ENCODE measurements around the gene DLD.

The DLD gene

DNA sequence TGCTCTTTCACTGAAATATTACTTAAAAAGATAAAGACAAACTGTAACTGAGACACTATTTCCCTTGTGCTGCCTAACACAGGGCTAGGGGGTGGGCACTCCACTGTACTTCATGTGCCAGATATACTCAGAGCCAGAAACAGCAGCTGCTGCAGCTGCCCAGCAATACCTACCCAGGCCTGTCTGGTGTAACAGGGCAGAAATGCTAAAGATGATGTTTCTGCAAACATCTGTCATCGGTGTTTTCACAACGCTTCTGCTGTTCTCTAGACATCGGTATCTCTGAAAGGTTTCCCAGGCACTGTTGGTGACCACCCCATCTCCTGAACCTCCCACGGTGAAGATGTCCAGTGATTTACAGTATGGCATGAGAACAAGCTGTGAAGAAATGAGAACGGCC, 69.3 kb downstream of the DLD start:
- no peak for DNase-seq (ENCODE audit: low spot score)
- H3K27ac ChIP-seq, result peak overlapping the region; percentile 43; the same call in 1 of the 2 replicates
- CTCF ChIA-PET, result no interaction called here
- TF ChIP-seq, protein P1, sequence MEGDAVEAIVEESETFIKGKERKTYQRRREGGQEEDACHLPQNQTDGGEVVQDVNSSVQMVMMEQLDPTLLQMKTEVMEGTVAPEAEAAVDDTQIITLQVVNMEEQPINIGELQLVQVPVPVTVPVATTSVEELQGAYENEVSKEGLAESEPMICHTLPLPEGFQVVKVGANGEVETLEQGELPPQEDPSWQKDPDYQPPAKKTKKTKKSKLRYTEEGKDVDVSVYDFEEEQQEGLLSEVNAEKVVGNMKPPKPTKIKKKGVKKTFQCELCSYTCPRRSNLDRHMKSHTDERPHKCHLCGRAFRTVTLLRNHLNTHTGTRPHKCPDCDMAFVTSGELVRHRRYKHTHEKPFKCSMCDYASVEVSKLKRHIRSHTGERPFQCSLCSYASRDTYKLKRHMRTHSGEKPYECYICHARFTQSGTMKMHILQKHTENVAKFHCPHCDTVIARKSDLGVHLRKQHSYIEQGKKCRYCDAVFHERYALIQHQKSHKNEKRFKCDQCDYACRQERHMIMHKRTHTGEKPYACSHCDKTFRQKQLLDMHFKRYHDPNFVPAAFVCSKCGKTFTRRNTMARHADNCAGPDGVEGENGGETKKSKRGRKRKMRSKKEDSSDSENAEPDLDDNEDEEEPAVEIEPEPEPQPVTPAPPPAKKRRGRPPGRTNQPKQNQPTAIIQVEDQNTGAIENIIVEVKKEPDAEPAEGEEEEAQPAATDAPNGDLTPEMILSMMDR (conservative IDR thresholded peaks at IDR 0.05; ENCODE audit: low read depth), result no peak
- POLR2A ChIA-PET (ENCODE audit: low non-redundant PET), result no interaction called here

DNA sequence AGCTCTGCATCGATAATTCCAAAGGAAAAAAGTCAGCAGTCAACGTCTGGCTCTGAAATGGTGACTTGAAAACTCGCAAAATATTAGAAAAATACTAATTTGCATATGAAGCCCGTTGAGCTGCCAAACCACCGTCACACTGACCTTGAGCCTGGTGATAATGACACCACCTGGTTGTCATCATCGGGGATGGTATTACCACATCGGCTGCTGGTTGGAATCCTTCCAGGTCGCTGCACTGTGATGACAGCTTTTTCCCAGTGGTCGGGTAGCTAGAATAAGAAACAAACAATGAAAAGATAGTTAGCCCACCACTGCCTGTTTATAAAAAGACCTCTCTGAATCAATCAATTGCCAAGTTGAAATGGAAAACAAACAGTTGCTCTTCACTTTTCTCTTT, 70.4 kb downstream of the DLD start:
- ChIA-PET POLR2A (ENCODE audit: low non-redundant PET) (no interaction called here), CTCF (no interaction called here)
- no peak for DNase-seq (ENCODE audit: low spot score)
- H3K27ac ChIP-seq, result peak overlapping the region; percentile 28
- TF ChIP-seq, protein P1 (conservative IDR thresholded peaks at IDR 0.05; ENCODE audit: low read depth), result no peak

DNA sequence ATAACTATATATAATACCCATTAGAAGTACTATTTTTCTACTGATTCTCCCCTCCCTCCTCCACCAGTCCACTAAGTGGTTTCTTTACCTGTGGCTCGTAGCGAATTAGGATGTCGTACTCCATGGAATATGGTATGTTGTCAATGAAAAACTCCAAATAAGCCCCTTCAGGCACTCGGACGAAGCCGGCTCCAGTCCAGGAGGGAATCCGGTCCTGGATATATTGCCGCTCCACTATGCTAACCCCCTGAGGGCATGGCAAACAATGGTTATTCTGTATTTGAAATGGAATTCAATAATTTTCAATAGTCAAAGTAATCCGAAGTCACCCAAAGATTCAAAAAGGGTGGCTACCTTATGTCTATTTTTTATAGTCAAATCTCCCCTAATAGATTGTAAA, 71.8 kb downstream of the DLD start:
- no peak for DNase-seq (ENCODE audit: low spot score)
- ChIA-PET POLR2A (ENCODE audit: low non-redundant PET) (no interaction called here), CTCF (no interaction called here)
- no peak overlapping the region for H3K27ac ChIP-seq
- TF ChIP-seq, protein P1 (conservative IDR thresholded peaks at IDR 0.05; ENCODE audit: low read depth), result no peak

GRCh38 chr7:107964510-107964909, 73.5 kb downstream of the DLD start:
- TF ChIP-seq, protein P1 (conservative IDR thresholded peaks at IDR 0.05; ENCODE audit: low read depth), result no peak
- CTCF ChIA-PET, result no interaction called here
- POLR2A ChIA-PET (ENCODE audit: low non-redundant PET), result no interaction called here
- no peak for DNase-seq (ENCODE audit: low spot score)
- no peak overlapping the region for H3K27ac ChIP-seq

DNA sequence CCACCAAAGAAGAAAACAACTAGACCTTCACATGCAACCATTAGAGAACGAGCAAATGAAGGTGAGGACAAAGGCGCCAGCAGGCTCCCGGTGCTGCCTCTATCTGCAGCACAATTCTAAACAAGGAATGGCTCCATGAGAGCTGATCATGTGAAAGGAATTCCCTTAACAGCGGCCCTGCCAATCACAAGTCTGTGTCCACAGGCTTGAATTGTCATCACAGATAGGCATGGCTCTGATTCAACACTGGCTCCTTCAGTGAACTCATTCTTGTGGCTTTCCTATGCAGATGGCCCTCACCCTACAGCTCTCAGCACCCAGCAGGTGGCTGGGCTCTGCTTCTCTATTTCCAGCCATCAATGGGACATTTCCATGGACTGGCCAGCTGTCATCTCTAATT, 75.7 kb downstream of the DLD start:
- no peak for DNase-seq (ENCODE audit: low spot score)
- TF ChIP-seq, protein P1 (conservative IDR thresholded peaks at IDR 0.05; ENCODE audit: low read depth), result no peak
- ChIA-PET POLR2A (ENCODE audit: low non-redundant PET) (no interaction called here), CTCF (interaction anchor here (0.5 kb wide), 1 partner anchor 536 kb away, joined by 3 read pairs; no protein-coding TSS in a partner anchor)
- H3K27ac ChIP-seq, result peak overlapping the region; percentile 27; the same call in 1 of the 2 replicates

GRCh38 chr7:107967420-107967819, 76.4 kb downstream of the DLD start:
- DNase-seq (ENCODE audit: low spot score), result no peak
- POLR2A ChIA-PET (ENCODE audit: low non-redundant PET), result no interaction called here
- CTCF ChIA-PET, result interaction anchor here (0.6 kb wide), 1 partner anchor 1491 kb away, joined by 4 read pairs; no protein-coding TSS in a partner anchor
- H3K27ac ChIP-seq, result no peak overlapping the region
- TF ChIP-seq, protein P1 (conservative IDR thresholded peaks at IDR 0.05; ENCODE audit: low read depth), result no peak

GRCh38 chr7:107968449-107968848, 77.5 kb downstream of the DLD start:
- ChIA-PET CTCF (no interaction called here), POLR2A (ENCODE audit: low non-redundant PET) (no interaction called here)
- DNase-seq (ENCODE audit: low spot score), result no peak

More at GRCh38 chr7:107968449-107968848, 77.5 kb downstream of the DLD start:
- TF ChIP-seq, protein P1 (conservative IDR thresholded peaks at IDR 0.05; ENCODE audit: low read depth), result no peak
- H3K27ac ChIP-seq, result no peak overlapping the region
